GM20431 (cell line): ENCODE data around the gene KCNN4.
"Not testable (repeated sequence)": the region's sequence is repeated elsewhere in the genome, so short reads cannot be mapped to it uniquely, and the experiment has no call there.

Experiments used
- in situ Hi-C: fragments of 300-500 bp; cut with MseI, MboI; formaldehyde crosslinking; loops from one replicate; pipeline ENCODE4 v1.15.0; 2020; ENCODE audit warnings: low sequenced_read_pairs; ENCODE audit not compliant: unreplicated experiment

The KCNN4 gene

DNA sequence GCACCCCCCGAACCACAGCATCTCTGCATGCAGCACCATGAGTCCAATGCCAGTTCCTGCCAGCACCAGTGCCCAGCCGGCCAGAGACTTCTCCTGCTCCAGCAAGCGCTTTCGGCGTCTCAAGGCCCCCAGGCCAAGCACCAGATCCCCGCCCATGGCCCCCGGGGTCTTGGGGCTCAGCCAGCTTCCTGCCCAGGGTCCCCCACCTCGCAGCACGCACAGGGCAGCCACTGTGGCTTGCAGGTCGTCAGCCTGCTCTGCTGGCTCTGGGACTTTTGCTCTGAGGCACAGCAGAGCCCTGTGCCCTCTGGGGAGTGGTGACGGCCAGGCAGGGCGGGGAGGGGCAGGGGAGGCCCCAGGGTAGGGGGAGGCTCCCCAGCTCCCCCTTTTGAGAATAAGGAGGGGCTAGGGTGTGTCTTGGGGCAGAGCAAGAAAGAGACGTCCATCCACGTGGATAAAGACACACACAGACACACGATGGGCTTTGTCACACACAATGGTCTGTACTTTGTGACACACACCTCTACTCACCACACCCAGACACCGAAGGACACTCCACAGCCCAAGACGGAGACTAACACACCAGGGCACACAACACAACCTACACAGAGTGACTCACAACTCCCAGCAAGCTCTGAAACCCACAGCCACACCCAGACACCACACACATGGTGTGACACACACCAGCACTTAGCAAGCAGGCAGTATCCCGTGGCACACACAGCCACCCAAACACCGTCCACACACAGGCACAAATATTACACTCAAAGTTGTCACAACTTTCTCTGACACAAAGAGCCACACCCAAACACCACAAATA is at the start of gene KCNN4:
Gene KCNN4, minus strand, starts transcription at position 268 of the 820 bp plus-strand sequence. Its CDS starts 112 bp downstream, at position 156.
- in situ Hi-C loops, result loop anchor here (5.0 kb wide), 1 partner anchor 34 kb away; no protein-coding TSS in a partner anchor

DNA sequence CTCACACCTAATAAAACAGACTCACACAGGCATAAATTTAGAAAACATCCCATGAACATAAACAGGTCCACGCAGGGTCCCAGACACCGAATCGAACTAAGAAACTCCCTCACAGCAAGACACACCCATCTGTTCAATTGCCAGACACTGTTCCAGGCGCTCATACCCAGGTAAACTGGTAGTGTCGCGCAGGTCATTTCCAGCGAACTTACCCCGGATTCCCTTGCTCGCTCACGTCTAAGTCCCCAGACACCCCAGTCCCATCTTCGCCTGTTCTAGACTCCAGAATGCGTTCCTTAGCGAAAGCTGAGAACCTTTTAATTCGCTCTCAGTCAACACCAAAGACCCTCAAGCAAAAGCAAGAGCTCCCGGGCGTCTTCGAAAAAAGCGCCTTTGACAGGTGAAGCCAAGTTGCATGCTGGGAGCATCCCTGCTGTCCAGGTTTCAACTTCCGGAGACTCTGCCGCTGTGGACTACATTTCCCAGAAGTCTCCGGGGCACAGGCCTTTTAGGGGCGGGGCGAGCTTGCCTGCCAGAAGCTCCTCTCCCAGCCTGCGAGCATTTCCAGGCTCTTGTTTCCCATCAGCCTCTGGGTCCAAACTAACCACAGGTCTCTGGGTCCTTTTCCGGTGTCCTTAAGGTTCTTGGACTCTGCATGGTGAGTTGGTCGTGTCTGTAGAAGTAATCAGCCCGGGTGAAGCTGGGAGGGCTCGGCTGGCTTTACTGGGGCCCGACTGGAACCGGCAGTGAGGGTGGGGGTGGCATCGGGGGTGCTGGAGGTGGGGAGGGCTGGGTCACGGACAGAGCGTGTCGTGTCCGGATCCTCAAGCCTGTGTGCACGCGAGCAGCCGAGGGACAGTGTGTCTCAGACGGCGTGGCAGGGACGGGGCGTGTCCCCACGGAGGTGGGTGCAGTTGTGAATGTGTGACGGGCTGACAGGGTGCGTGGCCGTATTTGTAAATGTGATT is 46.3 kb upstream of the KCNN4 start, which contains the start of gene ZNF283:
Gene ZNF283, plus strand, starts transcription at position 535 of the 968 bp plus-strand sequence. CDS start 6,184 bp downstream, outside the sequence.
- in situ Hi-C loops, result no loop called here

DNA sequence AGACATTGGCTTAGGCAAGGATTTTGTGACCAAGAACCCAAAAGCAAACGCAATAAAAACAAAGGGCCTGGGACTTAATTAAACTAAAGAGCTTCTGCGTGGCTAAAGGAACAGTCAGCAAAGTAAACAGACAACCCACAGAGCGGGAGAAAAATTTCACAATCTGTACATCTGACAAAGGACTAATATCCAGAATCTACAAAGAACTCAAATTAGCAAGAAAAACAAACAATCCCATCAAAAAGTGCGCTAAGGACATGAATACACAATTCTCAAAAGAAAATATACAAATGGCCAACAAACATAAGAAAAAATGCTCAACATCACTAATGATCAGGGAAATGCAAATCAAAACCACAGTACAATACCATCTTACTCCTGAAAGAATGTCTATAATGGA is 43.8 kb upstream of the KCNN4 start:
- in situ Hi-C loops, result not testable (repeated sequence)

DNA sequence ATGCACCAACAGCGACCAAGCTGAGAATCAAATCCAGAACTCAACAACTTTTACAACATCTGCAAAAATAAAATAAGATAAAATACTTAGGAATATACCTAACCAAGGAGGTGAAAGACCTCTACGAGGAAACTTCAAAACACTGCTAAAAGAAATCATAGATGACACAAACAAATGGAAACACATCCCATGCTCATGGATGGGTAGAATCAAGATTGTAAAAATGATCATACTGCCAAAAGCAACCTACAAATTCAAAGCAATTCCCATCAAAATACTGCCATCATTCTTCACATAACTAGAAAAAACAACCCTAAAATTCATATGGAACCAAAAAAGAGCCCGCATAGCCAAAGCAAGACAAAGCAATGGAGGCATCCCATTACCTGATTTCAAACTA is 43.1 kb upstream of the KCNN4 start:
- in situ Hi-C loops, result not testable (repeated sequence)

DNA sequence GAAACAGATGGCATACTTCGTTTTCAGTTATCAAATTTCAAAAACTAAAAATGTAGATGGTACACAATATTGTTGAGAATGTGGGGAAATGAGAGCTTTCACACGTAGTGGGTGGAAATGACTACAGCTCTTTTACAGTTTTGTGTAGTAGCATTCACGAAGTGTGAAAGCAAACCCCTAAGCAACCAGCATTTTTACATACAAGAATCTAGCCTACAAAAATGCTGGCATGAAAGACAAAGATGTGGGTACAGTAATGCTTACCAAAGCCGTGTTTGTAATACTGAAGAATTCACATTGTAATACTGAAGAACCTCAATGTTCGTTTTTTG is 40.1 kb upstream of the KCNN4 start:
- in situ Hi-C loops, result no loop called here

DNA sequence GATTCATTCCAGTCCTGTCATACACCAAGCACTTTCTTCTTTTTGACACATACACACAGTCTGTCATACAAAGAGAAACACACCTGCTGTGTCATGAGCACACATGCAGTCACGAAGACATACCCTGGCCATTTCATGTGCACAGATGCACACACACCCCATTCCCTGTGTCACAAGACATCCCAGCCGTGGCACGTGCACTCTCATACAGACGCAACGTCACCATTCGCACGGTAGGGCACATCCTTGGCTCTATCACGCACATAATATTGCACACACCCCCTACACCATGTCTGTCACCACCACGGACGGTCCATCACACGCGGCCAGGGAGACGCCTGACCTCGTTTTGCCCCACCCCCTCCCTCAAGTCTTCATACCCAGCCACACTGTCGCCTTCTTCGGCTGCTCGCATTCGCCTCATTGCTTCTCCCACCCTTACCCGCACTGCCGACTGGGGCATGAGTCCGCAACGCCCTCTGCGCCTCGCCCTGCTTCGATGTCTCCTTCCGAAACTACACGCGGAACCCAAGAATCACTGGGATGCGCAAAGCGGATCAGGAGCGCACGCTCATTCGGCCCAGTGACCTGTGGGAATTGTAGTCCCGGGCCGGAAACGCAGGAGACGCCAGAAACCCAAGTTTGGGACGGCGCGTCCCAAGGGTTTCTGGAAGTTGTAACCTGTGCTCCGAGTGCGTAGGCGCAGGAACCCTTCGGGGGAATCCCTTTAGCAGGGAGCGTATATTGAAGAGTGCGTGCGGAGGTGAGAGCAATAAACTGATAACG is 39.5 kb upstream of the KCNN4 start:
- in situ Hi-C loops, result no loop called here

DNA sequence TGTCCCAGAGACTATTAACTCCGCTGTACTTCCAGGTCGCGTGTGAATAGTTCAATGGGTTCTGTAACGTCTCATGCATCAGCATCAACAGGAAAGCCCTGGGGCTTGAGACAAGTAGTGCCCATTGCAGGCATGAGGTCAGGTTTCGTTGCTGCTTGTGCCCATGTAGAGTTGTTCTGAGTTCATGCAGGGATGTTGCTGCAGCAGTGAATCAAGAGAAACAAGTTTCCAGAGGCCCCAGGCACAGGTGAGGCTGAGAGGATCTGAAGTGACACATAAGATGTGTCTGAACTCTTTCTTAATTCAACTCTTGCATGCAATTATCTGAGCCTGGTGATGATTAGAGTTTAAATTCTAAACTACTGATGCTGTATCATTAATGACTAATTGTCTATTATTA is 37.7 kb upstream of the KCNN4 start:
- in situ Hi-C loops, result loop anchor here (10.0 kb wide), 1 partner anchor 194 kb away; no protein-coding TSS in a partner anchor

DNA sequence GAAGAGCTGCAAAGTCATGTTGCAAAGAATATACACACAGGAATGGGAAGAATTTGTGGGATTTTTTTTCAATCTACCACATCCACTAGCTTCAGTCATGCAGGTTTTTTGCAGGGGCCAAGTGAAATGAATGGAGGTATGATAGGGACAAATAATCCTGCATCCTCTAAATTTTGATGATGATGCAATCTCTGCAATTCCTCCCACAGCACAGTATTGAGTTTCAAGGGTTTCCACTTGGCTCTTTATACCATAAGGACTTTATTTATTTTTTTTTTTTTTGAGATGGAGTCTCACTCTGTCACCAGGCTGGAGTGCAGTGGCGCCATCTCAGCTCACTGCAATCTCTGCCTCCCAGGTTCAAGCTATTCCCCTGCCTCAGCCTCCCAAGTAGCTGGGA is 36.7 kb upstream of the KCNN4 start:
- in situ Hi-C loops, result loop anchor here (10.0 kb wide), 1 partner anchor 193 kb away; no protein-coding TSS in a partner anchor

DNA sequence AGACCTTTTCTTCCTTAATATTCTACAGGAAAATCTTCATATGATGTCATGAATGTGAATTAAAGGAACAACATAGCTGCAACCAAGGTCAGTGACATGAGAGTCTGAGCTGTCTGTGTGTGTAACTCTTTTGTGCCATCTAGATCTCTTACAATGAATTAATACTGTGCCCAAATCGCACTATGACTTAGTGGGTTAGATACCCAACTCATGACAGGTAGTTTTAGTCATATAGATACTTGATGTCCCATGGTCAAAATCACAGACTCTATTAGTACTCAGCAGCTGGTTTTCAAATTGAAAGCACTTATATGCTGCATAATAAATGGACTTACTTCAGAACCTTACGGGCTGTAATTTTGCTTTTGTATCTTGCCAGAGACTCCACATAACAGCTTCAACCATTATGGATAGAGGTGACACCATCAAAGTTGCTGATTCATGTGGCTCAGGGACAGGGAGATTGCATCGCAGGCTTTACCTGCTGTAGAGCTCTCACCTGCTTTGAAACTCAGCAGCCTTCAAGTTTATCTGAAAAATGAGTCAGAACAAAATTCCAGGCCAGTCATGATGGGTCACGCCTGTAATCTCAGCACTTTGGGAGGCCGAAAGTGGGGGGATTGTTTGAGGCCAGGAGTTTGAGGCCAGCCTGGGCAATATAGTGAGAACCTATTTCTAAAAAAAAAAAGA is 34.0 kb upstream of the KCNN4 start:
- in situ Hi-C loops, result loop anchor here (10.0 kb wide), 1 partner anchor 190 kb away; no protein-coding TSS in a partner anchor

DNA sequence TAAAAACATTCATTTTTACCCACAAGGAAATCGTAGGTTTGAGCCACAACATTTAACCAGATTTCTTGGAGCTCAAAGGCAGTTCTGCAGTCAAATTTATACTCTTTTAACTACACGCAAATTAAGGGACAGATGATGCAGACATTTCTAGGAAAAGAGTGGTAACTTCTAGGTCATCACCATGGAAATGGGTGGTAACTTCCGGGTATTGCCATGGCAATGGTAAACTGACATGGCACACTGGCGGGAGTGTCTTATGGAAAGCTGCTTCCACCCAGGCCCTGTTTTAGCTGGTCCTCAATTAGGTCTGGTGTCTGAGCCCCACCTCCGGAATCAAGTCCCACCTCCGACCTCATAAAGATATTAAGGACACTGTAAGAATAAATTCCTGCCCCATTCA is 31.9 kb upstream of the KCNN4 start:
- in situ Hi-C loops, result loop anchor here (10.0 kb wide), 1 partner anchor 188 kb away; no protein-coding TSS in a partner anchor

DNA sequence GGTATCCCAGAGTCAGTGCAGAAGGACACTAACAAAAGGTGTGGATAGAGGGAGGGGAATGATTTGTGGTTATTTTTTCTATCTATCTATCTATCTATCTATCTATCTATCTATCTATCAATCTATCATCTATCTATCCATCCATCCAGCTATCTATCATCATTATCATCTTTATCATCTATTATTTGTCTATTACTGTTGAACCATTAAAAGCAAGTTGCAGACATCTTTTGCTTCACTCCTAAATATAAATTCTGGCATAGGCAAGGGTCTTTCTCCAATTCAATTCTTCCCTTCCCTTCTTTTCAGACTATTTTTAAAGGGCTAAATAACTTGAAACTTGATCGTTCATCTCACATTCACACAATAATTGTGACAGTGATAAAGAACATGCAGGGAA is 31.5 kb upstream of the KCNN4 start:
- in situ Hi-C loops, result loop anchor here (10.0 kb wide), 1 partner anchor 187 kb away; no protein-coding TSS in a partner anchor

DNA sequence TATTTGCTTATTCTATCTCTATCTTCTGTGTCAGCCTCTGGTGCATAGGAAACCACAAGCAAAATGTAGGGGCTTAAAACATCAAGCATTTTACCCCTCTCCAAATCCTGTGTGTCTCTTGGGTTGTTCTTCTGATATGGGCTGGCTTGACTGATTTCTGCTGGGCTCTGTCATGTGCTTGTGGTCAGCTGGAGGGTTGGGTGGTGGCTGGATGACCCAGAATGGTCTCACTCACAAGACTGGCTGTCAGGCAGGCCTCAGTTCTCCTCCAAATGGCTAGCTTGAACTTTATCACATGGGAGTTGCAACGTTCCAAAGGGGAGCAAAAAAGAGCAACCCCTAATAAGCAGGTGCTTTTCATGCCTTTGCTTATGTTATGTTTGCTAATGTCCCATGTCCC is 31.1 kb upstream of the KCNN4 start:
- in situ Hi-C loops, result loop anchor here (10.0 kb wide), 1 partner anchor 187 kb away; no protein-coding TSS in a partner anchor

DNA sequence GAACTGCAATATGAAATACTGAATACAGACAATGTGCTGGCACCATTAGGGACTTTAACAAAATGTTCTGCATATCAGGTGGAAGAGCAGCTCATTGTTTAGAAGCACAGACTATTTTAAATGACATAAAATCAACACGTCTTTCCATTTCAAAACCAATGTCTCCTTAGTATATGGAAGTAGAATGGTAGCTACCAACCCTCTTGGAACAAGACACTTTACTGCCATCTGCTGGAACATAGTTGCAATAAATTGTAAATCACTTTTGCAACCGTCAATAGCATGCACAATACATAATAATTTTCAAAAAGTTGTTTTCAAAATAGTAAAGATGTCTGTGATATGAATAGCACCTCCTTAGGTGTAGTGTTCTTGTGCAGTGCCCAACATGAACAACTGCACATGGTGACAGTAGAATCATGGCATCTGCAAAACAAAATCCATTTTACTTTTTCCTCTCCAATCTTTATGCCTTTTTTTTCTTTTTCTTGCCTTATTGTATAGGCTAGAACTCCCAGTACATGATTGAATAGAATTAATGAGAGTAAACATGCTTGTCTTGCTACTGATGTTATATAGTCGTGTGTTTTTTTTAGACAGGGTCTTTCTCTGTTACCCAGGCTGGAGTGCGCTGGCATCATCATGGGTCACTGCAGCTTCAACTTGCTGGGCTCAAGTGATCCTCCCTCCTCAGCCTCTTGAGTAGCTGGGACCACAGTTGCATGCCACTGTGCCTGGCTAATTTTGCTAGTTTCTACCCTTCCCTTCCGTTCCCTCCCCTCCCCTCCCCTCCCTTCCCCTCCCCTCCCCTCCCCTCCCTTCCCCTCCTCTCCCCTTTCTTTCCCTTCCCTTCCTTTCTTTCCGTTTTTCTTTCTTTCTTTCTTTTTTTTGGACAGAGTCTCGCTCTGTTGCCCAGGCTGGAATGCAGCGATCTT is 29.3 kb upstream of the KCNN4 start:
- in situ Hi-C loops, result loop anchor here (10.0 kb wide), 1 partner anchor 185 kb away; no protein-coding TSS in a partner anchor

DNA sequence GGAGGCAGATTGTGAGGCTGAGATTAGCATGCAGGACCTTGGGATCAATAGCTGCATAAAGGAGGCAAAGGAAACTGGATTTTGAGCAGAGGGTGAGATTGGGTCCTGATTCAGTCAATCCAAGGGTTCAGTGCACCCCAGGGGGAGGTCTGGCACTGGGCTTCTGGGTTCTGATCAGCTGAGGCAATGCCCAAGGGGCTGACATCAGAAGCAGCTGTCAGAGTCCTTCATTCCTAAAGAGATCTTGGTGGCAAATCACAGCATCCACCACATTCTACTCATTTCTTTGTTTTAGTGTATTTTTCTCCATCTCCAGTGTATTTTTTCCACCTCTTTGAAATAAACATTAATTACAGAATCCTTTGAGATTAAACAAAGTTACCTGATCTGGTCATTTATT is 26.9 kb upstream of the KCNN4 start:
- in situ Hi-C loops, result no loop called here

DNA sequence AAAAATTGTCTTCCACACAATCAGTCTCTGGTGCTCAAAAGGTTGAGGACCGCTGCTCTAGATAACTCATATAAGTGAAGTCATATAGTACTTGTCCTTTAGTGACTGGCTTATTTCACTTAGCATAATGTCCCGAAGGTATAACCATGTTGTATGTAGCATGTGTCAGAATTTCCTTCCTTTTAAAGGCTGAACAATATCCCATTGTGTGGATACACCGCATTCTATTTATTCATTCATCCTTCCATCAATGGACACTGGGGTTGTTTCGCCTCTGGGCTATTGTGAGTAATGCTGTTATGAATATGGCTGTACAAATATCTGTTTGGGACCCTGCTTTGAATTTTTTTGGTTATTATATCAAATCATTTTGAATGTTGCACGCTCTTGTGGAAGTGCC is 26.1 kb upstream of the KCNN4 start:
- in situ Hi-C loops, result no loop called here

DNA sequence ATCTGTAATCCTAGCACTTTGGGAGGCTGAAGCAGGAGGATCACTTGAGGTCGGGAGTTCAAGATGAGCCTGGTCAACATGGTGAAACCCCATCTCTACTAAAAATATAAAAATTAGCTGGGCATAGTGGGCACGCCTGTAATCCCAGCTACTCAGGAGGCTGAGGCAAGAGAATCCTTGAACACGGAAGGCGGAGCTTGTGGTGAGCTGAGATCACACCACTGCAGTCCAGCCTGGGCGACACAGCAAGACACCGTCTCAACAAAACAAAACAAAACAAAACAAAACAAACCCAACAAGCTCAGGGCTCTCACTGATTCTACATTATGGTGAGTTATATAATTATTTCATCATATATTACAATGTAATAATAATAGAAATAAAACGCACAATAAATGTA is 25.6 kb upstream of the KCNN4 start:
- in situ Hi-C loops, result not testable (repeated sequence)

DNA sequence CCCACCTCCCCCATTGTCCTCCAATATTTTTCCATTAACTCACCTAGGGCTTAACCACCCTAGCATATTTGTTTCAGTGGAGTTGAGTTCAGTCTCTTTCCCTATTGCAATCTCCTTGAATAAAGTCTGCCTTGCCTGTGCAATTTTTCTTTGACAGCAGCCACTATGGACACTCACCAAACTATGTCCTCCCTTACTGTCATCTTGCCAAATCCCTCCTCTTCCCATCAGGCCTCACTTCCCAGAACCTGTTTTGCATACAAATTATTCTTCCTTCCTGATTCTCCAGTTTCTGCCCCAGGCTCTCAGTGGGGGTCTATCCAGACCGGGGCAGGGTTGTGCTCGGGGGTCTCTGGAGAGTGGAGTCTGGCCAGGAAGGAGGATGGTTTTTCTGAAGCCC is 23.7 kb upstream of the KCNN4 start:
- in situ Hi-C loops, result no loop called here
